OCI-LY3 (cell line): ENCODE results near the gene SYNGR4.

Experiments
- CTCF ChIP-seq: fragments of 200-600, 300-600 bp; sonication (generic); IDR thresholded peaks from 2 replicates; pipeline ENCODE4 v1.5.1; 2014; ENCODE audit warnings: antibody characterized with exemption, low read length, low read depth
- EZH2phosphoT487 ChIP-seq: fragments of 200-600 bp; shearing (Covaris generic); IDR thresholded peaks from 2 replicates; pipeline ENCODE4 v1.6.1; 2018; ENCODE audit warnings: antibody characterized with exemption, mixed run types, low read depth

- TF ChIP-seq CTCF (no peak), EZH2phosphoT487 (no peak)
Measured at GRCh38 chr19:48396016-48396823, 32.1 kb downstream of the SYNGR4 start.
